Fibroblast of lung (primary cell): ENCODE data around the gene CCDC86. TPM values are rescaled to one million over a fixed set of nuclear protein-coding genes. Genes with fewer than 3 reads are reported as not detected.

Source experiments
- DNase-seq, 2 donors: peaks; one replicate each; pipeline versions ENCODE4 v3.0.0 to v3.0.0-alpha.2; 2010; ENCODE audit warnings: low read depth in 2 of 2
- H2AFZ ChIP-seq: 2 replicates; pipeline ENCODE4 v1.5.1; 2012; ENCODE audit warnings: low read length, control low read depth, inconsistent platforms
- H3K27ac ChIP-seq: 2 replicates; pipeline ENCODE4 v1.5.1; 2011; ENCODE audit warnings: low read length, control low read depth; ENCODE audit not compliant: insufficient read depth
- H3K27me3 ChIP-seq: 2 replicates; pipeline ENCODE4 v1.5.1; 2011; ENCODE audit warnings: mild to moderate bottlenecking, low read length; ENCODE audit not compliant: control insufficient read depth, insufficient read depth
- H3K36me3 ChIP-seq: 2 replicates; pipeline ENCODE4 v1.5.1; 2011; ENCODE audit warnings: low read length; ENCODE audit not compliant: control insufficient read depth, insufficient read depth
- H3K4me1 ChIP-seq: 2 replicates; pipeline ENCODE4 v1.5.1; 2011; ENCODE audit warnings: low read length; ENCODE audit not compliant: control insufficient read depth, insufficient read depth; ENCODE audit errors: extremely low read depth
- H3K4me2 ChIP-seq: 2 replicates; pipeline ENCODE4 v1.5.1; 2011; ENCODE audit warnings: low read length, control low read depth; ENCODE audit not compliant: insufficient read depth; ENCODE audit errors: extremely low read depth
- H3K4me3 ChIP-seq, 4 experiments: fragments of 200-600 bp in 1 of 4; sonication (generic) in 1 of 4; replicated peaks in 1 of 4; 2 replicates each; pipeline ENCODE4 v1.5.1; 2011 to 2016; ENCODE audit warnings: low read length in 4 of 4, low read depth in 3 of 4, mild to moderate bottlenecking in 3 of 4, control low read depth in 2 of 4, inconsistent platforms in 1 of 4, mixed read lengths in 1 of 4; ENCODE audit not compliant: insufficient read depth in 1 of 4; ENCODE audit errors: control extremely low read depth in 1 of 4
- H3K79me2 ChIP-seq: 2 replicates; pipeline ENCODE4 v1.5.1; 2012; ENCODE audit warnings: mild to moderate bottlenecking, low read length, inconsistent platforms; ENCODE audit not compliant: control insufficient read depth, insufficient read depth
- H3K9ac ChIP-seq: 2 replicates; pipeline ENCODE4 v1.5.1; 2011; ENCODE audit warnings: mild to moderate bottlenecking, low read length, control low read depth; ENCODE audit not compliant: insufficient read depth
- H3K9me3 ChIP-seq: 2 replicates; pipeline ENCODE4 v1.5.1; 2012; ENCODE audit warnings: low read depth, low read length; ENCODE audit not compliant: control insufficient read depth, insufficient read depth
- H4K20me1 ChIP-seq: 2 replicates; pipeline ENCODE4 v1.5.1; 2011; ENCODE audit warnings: low read length; ENCODE audit not compliant: control insufficient read depth, insufficient read depth; ENCODE audit errors: extremely low read depth
- EZH2 ChIP-seq: IDR thresholded peaks from 2 replicates; pipeline ENCODE4 v1.5.1; 2012; ENCODE audit warnings: low read length, control low read depth, mild to moderate bottlenecking; ENCODE audit errors: missing control alignments
- polyA plus RNA-seq, 2 donors: library from polyadenylated mRNA; depleted of rRNA in 1 of 2; stranded (reverse) in 1 of 2; unstranded in 1 of 2; fragments of >200 nt; gene quantifications; 2 replicates each; pipeline ENCODE4 v1.2.1, GENCODE V29; 2011 to 2012; ENCODE audit warnings: missing spikeins in 1 of 2
- total RNA-seq: library from RNA; depleted of rRNA; stranded (reverse); fragments of >200 nt; gene quantifications from 2 replicates; pipeline ENCODE4 v1.2.1, GENCODE V29; 2014
- TF ChIP-seq, protein P1 (sequence below), 2 donors: IDR thresholded peaks in 1 of 2; conservative IDR thresholded peaks in 1 of 2; 1 replicate in 1 of 2; 2 replicates in 1 of 2; pipeline ENCODE4 v1.5.1; 2011 to 2012; ENCODE audit warnings: low read length in 2 of 2, control low read depth in 1 of 2, inconsistent platforms in 1 of 2, low read depth in 1 of 2, mild to moderate bottlenecking in 1 of 2

CCDC86 gene
- total and polyA plus RNA-seq, 2 donors (not counting 1 experiment from before 2014, with no cell fraction given) = 7.4 to 14.9 TPM

DNA sequence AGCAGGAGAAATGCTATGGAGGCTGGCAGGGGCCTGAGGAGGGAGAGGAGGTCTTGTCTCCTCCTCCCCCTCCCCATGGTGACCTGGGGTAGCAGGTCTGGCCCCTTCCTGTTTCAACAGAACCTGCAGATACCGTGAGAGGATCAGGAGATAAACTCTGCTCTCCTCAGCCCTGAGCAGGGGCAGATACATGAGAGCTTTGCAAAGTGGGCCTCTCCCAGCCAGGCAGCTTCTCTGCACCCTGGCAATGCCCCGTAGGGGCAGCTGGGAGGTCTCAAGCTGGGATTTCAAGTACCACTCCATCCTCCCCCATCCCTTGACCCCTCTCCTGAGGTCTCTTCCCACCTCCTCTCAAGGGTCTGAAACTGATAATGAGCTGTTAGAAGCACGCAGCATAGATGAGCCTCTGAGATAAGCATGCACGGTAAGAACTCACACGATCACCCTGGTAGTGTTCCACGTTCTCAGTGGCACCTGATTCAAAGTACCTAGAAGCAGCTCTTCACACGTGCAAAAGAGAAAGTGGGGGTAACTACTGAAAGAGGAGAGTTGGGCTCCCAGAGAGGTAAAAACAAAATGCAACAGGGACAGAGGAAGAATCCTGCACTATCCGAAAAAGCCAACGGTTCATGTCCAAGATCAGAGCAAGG lies 4.9 kb upstream of the CCDC86 start:
- Histone ChIP-seq H3K9me3 (no peaks in the 10 kb centered on the region), H3K27me3 (no peaks in the 10 kb centered on the region), H3K36me3 (no peaks in the 10 kb centered on the region), H3K4me1 (peaks cover 14% of the 10 kb centered on the region), H3K4me2 (no peak overlapping the region), H3K4me3 (no peak overlapping the region), H3K27ac (no peak overlapping the region), H3K9ac (no peak overlapping the region), H3K79me2 (peaks cover under 1% of the 10 kb centered on the region), H4K20me1 (no peaks in the 10 kb centered on the region), H2AFZ (no peak overlapping the region)
- TF ChIP-seq, protein P1, sequence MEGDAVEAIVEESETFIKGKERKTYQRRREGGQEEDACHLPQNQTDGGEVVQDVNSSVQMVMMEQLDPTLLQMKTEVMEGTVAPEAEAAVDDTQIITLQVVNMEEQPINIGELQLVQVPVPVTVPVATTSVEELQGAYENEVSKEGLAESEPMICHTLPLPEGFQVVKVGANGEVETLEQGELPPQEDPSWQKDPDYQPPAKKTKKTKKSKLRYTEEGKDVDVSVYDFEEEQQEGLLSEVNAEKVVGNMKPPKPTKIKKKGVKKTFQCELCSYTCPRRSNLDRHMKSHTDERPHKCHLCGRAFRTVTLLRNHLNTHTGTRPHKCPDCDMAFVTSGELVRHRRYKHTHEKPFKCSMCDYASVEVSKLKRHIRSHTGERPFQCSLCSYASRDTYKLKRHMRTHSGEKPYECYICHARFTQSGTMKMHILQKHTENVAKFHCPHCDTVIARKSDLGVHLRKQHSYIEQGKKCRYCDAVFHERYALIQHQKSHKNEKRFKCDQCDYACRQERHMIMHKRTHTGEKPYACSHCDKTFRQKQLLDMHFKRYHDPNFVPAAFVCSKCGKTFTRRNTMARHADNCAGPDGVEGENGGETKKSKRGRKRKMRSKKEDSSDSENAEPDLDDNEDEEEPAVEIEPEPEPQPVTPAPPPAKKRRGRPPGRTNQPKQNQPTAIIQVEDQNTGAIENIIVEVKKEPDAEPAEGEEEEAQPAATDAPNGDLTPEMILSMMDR (conservative IDR thresholded peaks at IDR 0.05 in 1 of 2, IDR thresholded peaks at IDR 0.05 in 1 of 2; ENCODE audit: low read depth in 1 of 2, low read length in 2 of 2) = no peak
- TF ChIP-seq EZH2 = no peak
- DNase-seq = no peak

DNA sequence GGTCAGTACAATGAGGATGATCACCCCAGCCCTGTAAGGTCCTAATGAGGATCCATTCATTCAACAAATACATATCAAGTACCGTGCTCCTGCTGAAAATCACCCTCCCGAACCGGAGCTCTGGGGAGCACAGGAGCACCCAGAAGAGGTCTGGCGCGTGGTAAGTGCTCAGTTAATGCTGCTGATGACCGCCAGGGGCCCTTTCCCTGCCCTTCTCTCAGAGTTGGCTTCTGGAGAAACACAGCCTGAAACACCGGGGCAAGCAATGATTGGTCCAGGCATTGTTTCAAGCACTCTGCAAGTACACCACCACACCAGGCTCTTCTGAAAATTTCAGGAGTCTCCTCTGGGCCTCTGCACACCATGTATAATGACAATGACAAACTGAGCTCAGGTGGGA lies 3.8 kb upstream of the CCDC86 start:
- no peak overlapping the region for H3K27ac ChIP-seq
- H3K27me3 ChIP-seq = no peaks in the 10 kb centered on the region
- no peaks in the 10 kb centered on the region for H3K9me3 ChIP-seq
- no peak overlapping the region for H3K4me2 ChIP-seq
- H2AFZ ChIP-seq = no peak overlapping the region
- H3K36me3 ChIP-seq = no peaks in the 10 kb centered on the region
- peaks cover 14% of the 10 kb centered on the region for H3K4me1 ChIP-seq
- DNase-seq = peak in 1 of 2 donors; percentile 34
- TF ChIP-seq, protein P1 (conservative IDR thresholded peaks at IDR 0.05 in 1 of 2, IDR thresholded peaks at IDR 0.05 in 1 of 2; ENCODE audit: low read depth in 1 of 2, low read length in 2 of 2) = peak in 1 of 2 donors; percentile 49
- TF ChIP-seq EZH2 = no peak
- H3K79me2 ChIP-seq = peaks cover 12% of the 10 kb centered on the region
- no peaks in the 10 kb centered on the region for H4K20me1 ChIP-seq
- H3K9ac ChIP-seq = no peak overlapping the region
- H3K4me3 ChIP-seq = no peak overlapping the region

- DNase-seq = peak; percentile 94 to 95
- Histone ChIP-seq H4K20me1 (no peaks in the 10 kb centered on the region), H3K4me1 (peaks cover 18% of the 10 kb centered on the region), H3K79me2 (peaks cover 36% of the 10 kb centered on the region), H3K27me3 (no peaks in the 10 kb centered on the region), H3K27ac (peak overlapping the region; percentile 83), H3K9ac (no peak overlapping the region), H3K36me3 (no peaks in the 10 kb centered on the region), H3K4me3 (no peak overlapping the region), H3K4me2 (peak overlapping the region; percentile 82), H3K9me3 (no peaks in the 10 kb centered on the region), H2AFZ (no peak overlapping the region)
- TF ChIP-seq, protein P1 (conservative IDR thresholded peaks at IDR 0.05 in 1 of 2, IDR thresholded peaks at IDR 0.05 in 1 of 2; ENCODE audit: low read depth in 1 of 2, low read length in 2 of 2) = peak in 1 of 2 donors; percentile 2
- TF ChIP-seq EZH2 = no peak
Measured at GRCh38 chr11:60840470-60841430, 1.2 kb upstream of the CCDC86 start.
